ENCODE results near the gene UNC119B.

DNA sequence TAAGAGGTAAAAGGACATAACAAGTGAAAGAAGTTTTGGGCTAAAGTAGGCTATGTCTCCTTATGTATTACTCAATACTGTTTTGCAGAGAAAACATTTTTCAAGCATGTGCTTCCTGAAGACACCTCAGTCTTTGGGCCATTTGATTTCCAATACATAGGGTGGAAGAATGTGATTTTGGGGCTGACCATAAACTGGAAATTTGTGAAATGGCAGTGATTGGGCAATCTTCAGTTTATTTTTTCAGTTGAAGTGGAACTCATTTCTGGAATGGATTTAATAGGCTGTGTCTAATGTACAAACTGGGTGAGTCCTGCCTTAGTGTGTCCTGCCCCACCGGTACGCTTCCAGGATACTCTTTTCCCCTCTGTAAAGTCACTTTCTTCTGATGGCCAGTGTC, 12.5 kb downstream of the UNC119B start:
- no peak for TF ChIP-seq EP300 (IDR thresholded peaks at IDR 0.05; ENCODE audit: borderline replicate concordance)
- no peak for TF ChIP-seq YY1 (IDR thresholded peaks at IDR 0.05; ENCODE audit: low read depth)
- TF ChIP-seq CEBPB (IDR thresholded peaks at IDR 0.05): no peak
- TF ChIP-seq ZBTB7A (IDR thresholded peaks at IDR 0.05; ENCODE audit: low read depth): no peak
